ENCODE results near the gene ADAD1. TPM values are rescaled to one million over a fixed set of nuclear protein-coding genes. Genes with fewer than 3 reads are reported as not detected.

Gene ADAD1
- total RNA-seq, 1 experiment from 2014 or later = not detected

DNA sequence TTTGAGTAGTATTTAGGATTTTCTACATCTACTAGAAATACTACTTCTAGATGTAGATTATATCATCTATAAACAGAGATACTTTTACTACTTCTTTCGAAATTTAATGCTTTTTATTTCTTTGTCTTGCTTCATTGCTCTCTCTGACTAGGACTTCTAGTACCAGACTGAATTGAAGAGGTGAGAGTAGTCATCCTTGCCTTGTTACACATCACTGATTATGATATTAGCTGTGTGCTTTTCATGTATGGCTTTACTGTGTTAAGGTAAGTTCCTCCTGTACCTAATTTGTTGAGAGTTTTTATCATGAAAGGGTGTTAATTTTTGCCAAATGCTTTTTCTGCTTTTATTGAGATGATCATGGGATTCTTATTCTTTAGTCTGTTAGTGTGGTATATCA is 97.3 kb downstream of the ADAD1 start:
- Histone ChIP-seq H3K4me1 (ENCODE audit: control insufficient read depth in 1 of 2, insufficient read depth in 2 of 2, low read length in 2 of 2) (no peaks in the 10 kb centered on the region), H3K9ac (ENCODE audit: low read length) (no peak overlapping the region), H3K9me3 (ENCODE audit: control insufficient read depth in 1 of 2, insufficient read depth in 1 of 2, low read depth in 1 of 2, low read length in 2 of 2) (no peaks in the 10 kb centered on the region), H4K20me1 (ENCODE audit: insufficient read depth) (no peaks in the 10 kb centered on the region), H3K36me3 (ENCODE audit: control insufficient read depth in 1 of 2, insufficient read depth in 2 of 2, low read length in 2 of 2) (no peaks in the 10 kb centered on the region), H3K4me2 (ENCODE audit: low read length) (no peak overlapping the region), H3K27me3 (ENCODE audit: insufficient read depth, low read length) (no peaks in the 10 kb centered on the region), H3K9me2 (ENCODE audit: insufficient read depth) (no peaks in the 10 kb centered on the region), H2AFZ (ENCODE audit: low read depth, low read length, poor library complexity, severe bottlenecking) (no peak overlapping the region), H3K4me3 (replicated peaks in 1 of 2; ENCODE audit: low read depth in 1 of 2, low read length in 2 of 2) (no peak overlapping the region), H3K27ac (ENCODE audit: low read depth, low read length) (no peak overlapping the region), H3K79me2 (ENCODE audit: insufficient read depth, low read length) (no peaks in the 10 kb centered on the region)
- intact Hi-C loops (cut with micrococcal nuclease) = no loop called here
- ATAC-seq = no peak
- no TSS peak for BruUV-seq (replicated peaks)
- no peak for DNase-seq (ENCODE audit: low read depth, low spot score)
- TF ChIP-seq EZH2phosphoT487 (IDR thresholded peaks at IDR 0.05; ENCODE audit: borderline replicate concordance) = no peak
- no peak for TF ChIP-seq SRF (IDR thresholded peaks at IDR 0.05; ENCODE audit: low read depth)
- no peak for TF ChIP-seq YY1 (IDR thresholded peaks at IDR 0.05; ENCODE audit: extremely low read depth, insufficient replicate concordance, low read depth, low read length)
- no peak for TF ChIP-seq REST (IDR thresholded peaks at IDR 0.05; ENCODE audit: low read depth)
- no peak for TF ChIP-seq SP1 (IDR thresholded peaks at IDR 0.05; ENCODE audit: low read depth)
- TF ChIP-seq JUND (IDR thresholded peaks at IDR 0.05) = no peak
- TF ChIP-seq ZFX (IDR thresholded peaks at IDR 0.05) = no peak
- no peak for TF ChIP-seq CEBPB (IDR thresholded peaks at IDR 0.05; ENCODE audit: low read depth)
- no peak for TF ChIP-seq POLR2A (IDR thresholded peaks at IDR 0.05; ENCODE audit: borderline replicate concordance, extremely low read depth, insufficient read depth, insufficient read length)
- TF ChIP-seq SIN3A (IDR thresholded peaks at IDR 0.05; ENCODE audit: low read depth) = no peak
- no peak for TF ChIP-seq FOSL1 (IDR thresholded peaks at IDR 0.05; ENCODE audit: low read depth)
- RAD21 ChIA-PET (ENCODE audit: low non-redundant PET in 1 of 2, low total read pairs in 2 of 2, uncharacterized antibody in 2 of 2, unreplicated experiment in 2 of 2) = no interaction called here
- POLR2A ChIA-PET = no interaction called here
- CTCF ChIA-PET = no interaction called here

Data from HCT116 (cell line).